Measurements from ENCODE around the gene MMP24OS. TPM values are rescaled to one million over a fixed set of nuclear protein-coding genes. Genes with fewer than 3 reads are reported as not detected.

The MMP24OS gene
- total and polyA plus RNA-seq, 2 donors from 2014 or later, result 127 to 248 TPM

GRCh38 chr20:35281506-35282101 is 3.7 kb upstream of the MMP24OS start:
- H3K27ac ChIP-seq (ENCODE audit: low read depth in 2 of 2, low read length in 2 of 2), result no peak overlapping the region
- H3K9ac ChIP-seq (ENCODE audit: low read length in 3 of 3), result no peak overlapping the region
- no peaks in the 10 kb centered on the region for H3K9me3 ChIP-seq (ENCODE audit: control insufficient read depth in 2 of 3, insufficient read depth in 1 of 3, low read length in 3 of 3)
- peaks cover 9 to 28% (median 22%) of the 10 kb centered on the region in 3 donors for H3K36me3 ChIP-seq (ENCODE audit: control insufficient read depth in 2 of 3, insufficient read depth in 3 of 3, low read length in 3 of 3)
- no peak for TF ChIP-seq CTCF (IDR thresholded peaks at IDR 0.05; ENCODE audit: borderline replicate concordance, extremely low read depth, insufficient read depth)
- H3K27me3 ChIP-seq (ENCODE audit: control insufficient read depth, insufficient read depth, low read length), result no peaks in the 10 kb centered on the region
- intact Hi-C loops (cut with DNase I), result no loop called here
- no peak overlapping the region for H3K4me3 ChIP-seq (ENCODE audit: low read length in 3 of 3)
- peaks cover 0 to 36% (median 33%) of the 10 kb centered on the region in 3 donors for H3K4me1 ChIP-seq (ENCODE audit: control insufficient read depth in 2 of 3, insufficient read depth in 2 of 3, low read depth in 1 of 3, low read length in 3 of 3)
- no peak for FAIRE-seq
- DNase-seq, result no peak

DNA sequence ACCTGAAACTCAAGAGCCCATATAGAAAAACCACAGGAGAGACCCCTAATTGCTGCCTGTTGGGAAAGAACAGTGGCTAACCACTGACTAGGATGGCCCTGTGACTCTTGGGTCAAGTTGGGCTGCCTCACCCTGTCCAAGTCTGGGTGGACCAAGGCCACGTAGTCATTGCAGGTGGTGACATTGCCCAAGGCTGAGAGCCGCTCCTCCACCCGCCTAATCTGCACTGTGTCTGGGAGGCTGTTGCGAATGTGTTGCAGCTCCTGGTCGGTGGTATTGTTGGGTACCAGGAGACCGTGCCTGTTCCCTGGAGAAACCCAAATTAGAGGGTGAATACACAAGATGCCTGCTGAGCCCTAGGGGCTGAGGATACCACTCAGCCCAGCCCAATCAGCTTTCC is 2.6 kb upstream of the MMP24OS start:
- TF ChIP-seq CTCF (IDR thresholded peaks at IDR 0.05; ENCODE audit: borderline replicate concordance, extremely low read depth, insufficient read depth), result no peak
- Histone ChIP-seq H3K4me1 (ENCODE audit: control insufficient read depth in 2 of 3, insufficient read depth in 2 of 3, low read depth in 1 of 3, low read length in 3 of 3) (peaks cover 0 to 37% (median 28%) of the 10 kb centered on the region in 3 donors), H3K27ac (ENCODE audit: low read depth in 2 of 2, low read length in 2 of 2) (no peak overlapping the region), H3K9me3 (ENCODE audit: control insufficient read depth in 2 of 3, insufficient read depth in 1 of 3, low read length in 3 of 3) (no peaks in the 10 kb centered on the region), H3K4me3 (ENCODE audit: low read length in 3 of 3) (no peak overlapping the region), H3K36me3 (ENCODE audit: control insufficient read depth in 2 of 3, insufficient read depth in 3 of 3, low read length in 3 of 3) (peaks cover 9 to 29% (median 22%) of the 10 kb centered on the region in 3 donors), H3K9ac (ENCODE audit: low read length in 3 of 3) (no peak overlapping the region), H3K27me3 (ENCODE audit: control insufficient read depth, insufficient read depth, low read length) (no peaks in the 10 kb centered on the region)
- FAIRE-seq, result no peak
- intact Hi-C loops (cut with DNase I), result no loop called here
- no peak for DNase-seq

DNA sequence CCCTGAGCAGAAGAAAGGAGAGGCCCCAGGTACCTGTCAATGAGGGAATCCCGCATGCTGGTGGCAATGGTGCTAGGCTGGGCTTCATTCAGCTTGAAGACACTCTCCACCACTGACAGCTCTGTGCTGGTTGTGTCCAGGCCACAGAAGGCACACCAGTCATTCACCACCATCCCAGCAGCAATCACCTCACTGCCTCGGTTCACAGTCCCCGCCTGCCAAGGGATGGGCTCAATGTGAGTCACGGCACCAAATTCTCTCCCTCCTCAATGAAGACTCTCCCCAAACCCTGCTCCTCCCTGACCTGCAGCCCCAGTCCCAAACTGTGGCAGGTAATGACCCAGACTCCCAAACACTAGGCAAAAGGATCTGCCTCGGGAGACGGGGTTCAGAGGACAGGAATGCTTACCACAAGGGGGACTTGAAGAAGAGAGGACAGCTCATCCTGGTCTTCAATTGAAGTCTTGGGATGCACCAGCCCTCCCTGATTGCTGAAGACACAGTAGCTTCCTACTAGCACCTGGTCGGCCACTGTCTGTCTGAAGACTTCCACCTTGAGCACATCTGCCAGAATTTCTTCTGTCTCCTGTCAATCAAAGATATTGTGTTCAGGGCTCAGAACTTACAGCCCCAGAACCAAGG is 1.7 kb upstream of the MMP24OS start:
- peaks cover 9 to 38% (median 22%) of the 10 kb centered on the region in 3 donors for H3K36me3 ChIP-seq (ENCODE audit: control insufficient read depth in 2 of 3, insufficient read depth in 3 of 3, low read length in 3 of 3)
- peaks cover 0 to 34% (median 24%) of the 10 kb centered on the region in 3 donors for H3K4me1 ChIP-seq (ENCODE audit: control insufficient read depth in 2 of 3, insufficient read depth in 2 of 3, low read depth in 1 of 3, low read length in 3 of 3)
- no peak for TF ChIP-seq CTCF (IDR thresholded peaks at IDR 0.05; ENCODE audit: borderline replicate concordance, extremely low read depth, insufficient read depth)
- peak overlapping the region in 1 of 2 donors; percentile 49 for H3K27ac ChIP-seq (ENCODE audit: low read depth in 2 of 2, low read length in 2 of 2)
- H3K9me3 ChIP-seq (ENCODE audit: control insufficient read depth in 2 of 3, insufficient read depth in 1 of 3, low read length in 3 of 3), result no peaks in the 10 kb centered on the region
- no peak for FAIRE-seq
- intact Hi-C loops (cut with DNase I), result no loop called here
- peak overlapping the region in 1 of 3 donors; percentile 73 for H3K9ac ChIP-seq (ENCODE audit: low read length in 3 of 3)
- no peak overlapping the region for H3K4me3 ChIP-seq (ENCODE audit: low read length in 3 of 3)
- no peak for DNase-seq
- H3K27me3 ChIP-seq (ENCODE audit: control insufficient read depth, insufficient read depth, low read length), result no peaks in the 10 kb centered on the region

All from kidney (tissue), 14 donors.